ENCODE data around the gene FGF2.

GRCh38 chr4:122816476-122816875, 10.2 kb upstream of the FGF2 start:
- TF ChIP-seq, protein P1, sequence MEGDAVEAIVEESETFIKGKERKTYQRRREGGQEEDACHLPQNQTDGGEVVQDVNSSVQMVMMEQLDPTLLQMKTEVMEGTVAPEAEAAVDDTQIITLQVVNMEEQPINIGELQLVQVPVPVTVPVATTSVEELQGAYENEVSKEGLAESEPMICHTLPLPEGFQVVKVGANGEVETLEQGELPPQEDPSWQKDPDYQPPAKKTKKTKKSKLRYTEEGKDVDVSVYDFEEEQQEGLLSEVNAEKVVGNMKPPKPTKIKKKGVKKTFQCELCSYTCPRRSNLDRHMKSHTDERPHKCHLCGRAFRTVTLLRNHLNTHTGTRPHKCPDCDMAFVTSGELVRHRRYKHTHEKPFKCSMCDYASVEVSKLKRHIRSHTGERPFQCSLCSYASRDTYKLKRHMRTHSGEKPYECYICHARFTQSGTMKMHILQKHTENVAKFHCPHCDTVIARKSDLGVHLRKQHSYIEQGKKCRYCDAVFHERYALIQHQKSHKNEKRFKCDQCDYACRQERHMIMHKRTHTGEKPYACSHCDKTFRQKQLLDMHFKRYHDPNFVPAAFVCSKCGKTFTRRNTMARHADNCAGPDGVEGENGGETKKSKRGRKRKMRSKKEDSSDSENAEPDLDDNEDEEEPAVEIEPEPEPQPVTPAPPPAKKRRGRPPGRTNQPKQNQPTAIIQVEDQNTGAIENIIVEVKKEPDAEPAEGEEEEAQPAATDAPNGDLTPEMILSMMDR (IDR thresholded peaks at IDR 0.05): no peak
- TF ChIP-seq POLR2A (IDR thresholded peaks at IDR 0.05): no peak
